NAMALWA (cell line): ENCODE measurements around the gene ACOT2.

Experiments used
- DNase-seq: peaks from one replicate; pipeline ENCODE4 v3.0.0-alpha.2; 2015; ENCODE audit warnings: low spot score

Gene ACOT2

DNA sequence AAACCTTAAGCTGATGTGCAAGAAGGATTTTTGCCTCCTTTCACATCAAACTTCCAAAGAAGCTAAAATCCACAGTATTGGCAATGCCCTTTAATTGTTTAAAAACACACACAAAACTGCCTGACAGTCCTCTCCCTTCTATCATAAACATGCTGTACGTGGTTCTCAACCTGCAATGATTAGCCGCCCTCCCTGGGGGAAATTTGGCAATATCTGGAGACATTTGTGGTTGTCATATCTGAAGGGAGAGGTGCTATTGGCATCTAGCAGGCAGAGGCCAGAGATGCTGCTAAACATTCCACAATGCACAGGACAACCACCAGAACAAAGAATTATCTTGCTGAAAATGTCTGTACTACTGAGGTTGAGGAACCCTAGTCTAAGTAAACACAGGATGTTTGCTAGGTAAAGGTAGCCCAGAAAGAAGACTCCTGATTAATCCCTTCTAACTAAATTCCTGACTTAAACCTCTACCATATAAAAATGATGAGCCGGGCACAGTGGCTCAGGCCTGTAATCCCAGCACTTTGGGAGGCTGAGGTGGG is 44.5 kb downstream of the ACOT2 start:
- no peak for DNase-seq

DNA sequence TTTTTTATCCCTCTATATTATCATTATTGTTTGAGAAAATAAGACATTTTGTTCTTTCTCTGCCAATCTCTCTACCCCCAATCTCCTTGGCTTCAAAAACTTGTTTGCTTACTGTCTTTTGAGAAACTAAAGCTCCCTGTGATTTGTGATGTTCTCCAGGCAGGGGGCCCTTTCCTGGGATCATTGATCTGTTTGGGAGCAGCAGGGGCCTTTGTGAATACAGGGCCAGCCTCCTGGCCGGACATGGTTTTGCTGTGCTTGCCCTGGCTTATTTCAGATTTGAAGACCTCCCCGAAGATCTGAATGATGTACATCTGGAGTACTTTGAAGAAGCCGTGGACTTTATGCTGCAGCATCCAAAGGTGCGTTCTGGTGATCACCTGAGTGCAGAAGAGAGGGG is 47.8 kb downstream of the ACOT2 start:
- no peak for DNase-seq

DNA sequence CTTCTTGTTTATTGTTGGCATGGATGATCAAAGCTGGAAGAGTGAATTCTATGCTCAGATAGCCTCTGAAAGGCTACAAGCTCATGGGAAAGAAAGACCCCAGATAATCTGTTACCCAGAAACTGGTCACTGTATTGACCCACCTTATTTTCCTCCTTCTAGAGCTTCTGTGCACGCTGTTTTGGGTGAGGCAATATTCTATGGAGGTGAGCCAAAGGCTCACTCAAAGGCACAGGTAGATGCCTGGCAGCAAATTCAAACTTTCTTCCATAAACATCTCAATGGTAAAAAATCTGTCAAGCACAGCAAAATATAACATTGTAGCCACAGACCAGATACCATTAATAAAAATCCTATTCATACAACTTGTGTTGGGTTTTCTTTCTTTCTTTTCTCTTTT is 50.5 kb downstream of the ACOT2 start:
- DNase-seq, result no peak

DNA sequence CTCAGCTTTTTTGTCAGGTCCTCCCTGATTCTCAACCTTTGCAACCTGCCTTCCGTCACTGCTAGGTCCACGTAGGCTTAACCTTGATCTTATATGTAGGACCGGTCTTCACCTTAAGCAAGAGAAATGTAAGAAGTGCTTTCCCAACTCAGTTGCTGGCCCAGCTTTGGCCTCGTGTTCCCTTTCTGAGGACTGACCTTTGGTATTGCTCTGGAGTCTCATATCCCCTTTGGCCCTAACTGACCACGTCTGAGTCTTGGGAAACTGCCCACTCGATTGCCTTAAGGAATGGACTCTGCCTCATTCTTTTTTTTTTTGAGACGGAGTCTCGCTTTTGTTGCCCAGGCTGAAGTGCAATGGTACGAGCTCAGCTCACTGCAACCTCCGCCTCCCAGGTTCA is 51.3 kb downstream of the ACOT2 start:
- DNase-seq, result no peak

DNA sequence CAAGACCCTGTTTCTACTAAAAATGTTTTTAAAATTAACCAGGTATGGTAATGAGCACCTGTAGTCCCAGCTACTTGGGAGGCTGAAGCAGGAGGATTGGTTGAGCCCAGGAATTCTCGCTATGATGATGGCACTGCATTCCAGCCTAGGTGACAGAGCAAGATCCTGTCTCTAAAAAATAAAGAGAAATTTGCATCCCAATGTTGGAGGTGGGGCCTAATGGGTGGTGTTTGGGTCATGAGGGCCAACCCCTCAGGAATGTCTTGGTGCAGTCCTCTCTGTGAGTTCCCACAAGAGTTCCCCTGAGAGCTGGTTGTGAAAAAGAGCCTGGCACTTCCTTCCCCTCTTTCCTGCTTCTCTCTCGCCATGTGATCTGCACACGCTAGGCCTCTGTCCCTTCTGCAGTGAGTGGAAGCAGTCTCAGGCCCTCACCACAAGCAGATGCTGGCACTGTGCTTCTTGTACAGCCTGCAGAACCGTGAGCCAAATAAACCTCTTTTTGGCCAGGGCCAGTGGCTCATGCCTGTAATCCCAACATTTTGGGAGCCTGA is 54.6 kb downstream of the ACOT2 start:
- DNase-seq, result no peak
